Psoas muscle (tissue), 8 donors: ENCODE data around the gene UBP1. TPM values are rescaled to one million over a fixed set of nuclear protein-coding genes. Genes with fewer than 3 reads are reported as not detected.
A peak's percentile ranks its signal among the peaks of the same experiment; 100 is the strongest.
"Not testable (repeated sequence)": the region's sequence is repeated elsewhere in the genome, so short reads cannot be mapped to it uniquely, and the experiment has no call there.

ENCODE experiments used
- ATAC-seq, 4 donors: fragments of 200-7000 bp; cut with Tn5 transposase; one replicate each; pipeline ENCODE4 v1.9.1; 2020; ENCODE audit warnings: moderate library complexity in 3 of 4, mild to moderate bottlenecking in 2 of 4
- DNase-seq, 2 donors: peaks; one replicate each; pipeline ENCODE4 v3.0.0-alpha.2; 2020
- H3K27ac ChIP-seq: fragments of 200-600 bp; one replicate; pipeline ENCODE4 v1.8.0; 2022
- H3K27me3 ChIP-seq, 3 donors: fragments of 200-600 bp in 1 of 3; one replicate each; pipeline versions ENCODE4 v1.6.1 to v1.8.0; 2013 to 2022; ENCODE audit warnings: low read length in 2 of 3, mild to moderate bottlenecking in 2 of 3, moderate library complexity in 1 of 3; ENCODE audit not compliant: insufficient read depth in 3 of 3
- H3K36me3 ChIP-seq, 2 donors: fragments of 200-600 bp in 1 of 2; one replicate each; pipeline versions ENCODE4 v1.6.1 to v1.8.0; 2013 to 2022; ENCODE audit warnings: low read depth in 1 of 2, mild to moderate bottlenecking in 1 of 2, moderate library complexity in 1 of 2; ENCODE audit not compliant: insufficient read depth in 1 of 2
- H3K4me1 ChIP-seq: fragments of 200-600 bp; one replicate; pipeline ENCODE4 v1.8.0; 2022
- H3K4me3 ChIP-seq: fragments of 200-600 bp; one replicate; pipeline ENCODE4 v1.8.0; 2022; ENCODE audit warnings: mild to moderate bottlenecking
- H3K9me3 ChIP-seq: fragments of 200-600 bp; one replicate; pipeline ENCODE4 v1.8.0; 2022
- CTCF ChIP-seq: fragments of 200-600 bp; IDR thresholded peaks from one replicate; pipeline ENCODE4 v1.8.0; 2022; ENCODE audit warnings: antibody characterized with exemption
- WGBS, 3 donors: extraction: QIAGEN DNeasy Blood & Tissue Kit; methylation state at CpG; one replicate each; pipeline versions ENCODE4 v1.1.6 to v1.1.7; 2013; 5-methylcytosine and 5-hydroxymethylcytosine counted together
- intact Hi-C, 2 donors: fragments of 100-400 bp; cut with DNase I; formaldehyde crosslinking; loops; one replicate each; pipeline versions ENCODE4 v1.11.0 to v1.14.2; 2022
- polyA plus RNA-seq, 3 donors: library from polyadenylated mRNA; stranded (reverse); fragments of 200-250 nt; gene quantifications; one replicate each; pipeline ENCODE4 v1.2.3, GENCODE V29; 2013
- total RNA-seq, 4 donors: library from RNA; stranded (reverse); fragmentation: NEBNext Ultra II Directional in 2 of 4; extraction: Animal tissue kit (Norgen Biotek cat#: 25700) in 2 of 4; gene quantifications; one replicate each; pipeline versions ENCODE4 v1.2.1 to v1.2.4, GENCODE V29; 2021 to 2023
- donor health status: healthy with polysubstance abuse.
- donor health status: DM: no; HTN: no; CAD: no; lungs with moderate emphysema.
- donor health status: Bipolar disorder and iron deficiency.
- donor health status: healthy.
- donor health status: DM: yes; HTN: yes; CAD: no.
- donor health status: DM: no; HTN: no; CAD: no.
- donor health status: DM: no; HTN: no; CAD: no.
- donor health status: DM: yes; HTN: yes; CAD: no.

Gene UBP1
- total and polyA plus RNA-seq, 7 donors: 12.6 to 44.1 (median 24.8) TPM

- H3K27ac ChIP-seq: no peak overlapping the region
- no peaks in the 10 kb centered on the region for H3K27me3 ChIP-seq
- 53 to 85% (median 85%) methylated on average over 1 of the region's 1 CpG for WGBS, 3 donors
- no peak overlapping the region for H3K4me3 ChIP-seq
- ATAC-seq: no peak
- peaks cover 47% of the 10 kb centered on the region for H3K4me1 ChIP-seq
- H3K9me3 ChIP-seq: no peaks in the 10 kb centered on the region
- H3K36me3 ChIP-seq: no peaks in the 10 kb centered on the region
- no peak for DNase-seq
- TF ChIP-seq CTCF: no peak
- intact Hi-C loops: loop anchor here in 1 of 2 donors (10.0 kb wide), 1 partner anchor 315 kb away; the partner anchor contains the start of gene CRTAP
These were observed 10.1 kb downstream of the UBP1 start for GRCh38 chr3:33430061-33430460.

- ATAC-seq, H3K4me3 ChIP-seq, DNase-seq, H3K9me3 ChIP-seq, intact Hi-C loops, H3K36me3 ChIP-seq, H3K27me3 ChIP-seq: not testable (repeated sequence)
- WGBS, 3 donors: 64 to 80% (median 75%) methylated on average over 2 of the region's 2 CpGs
- peaks cover 53% of the 10 kb centered on the region for H3K4me1 ChIP-seq
- H3K27ac ChIP-seq: peak overlapping the region; percentile 7
These were observed 10.9 kb downstream of the UBP1 start for GRCh38 chr3:33429306-33429705.

- Histone ChIP-seq H3K9me3 (no peaks in the 10 kb centered on the region), H3K36me3 (peaks cover 0 to 3% of the 10 kb centered on the region in 2 donors), H3K4me3 (no peak overlapping the region), H3K27me3 (no peaks in the 10 kb centered on the region), H3K27ac (peak overlapping the region; percentile 34), H3K4me1 (peaks cover 58% of the 10 kb centered on the region)
- ATAC-seq: peak in 3 of 4 donors; percentile 52 to 65 (median 63)
- no peak for TF ChIP-seq CTCF
- intact Hi-C loops: no loop called here
- DNase-seq: no peak
- WGBS, 3 donors: 69 to 84% (median 75%) methylated on average over 7 of the region's 7 CpGs
These were observed 11.5 kb downstream of the UBP1 start for GRCh38 chr3:33428734-33429133.

GRCh38 chr3:33426630-33427317 is 13.4 kb downstream of the UBP1 start:
- Histone ChIP-seq H3K36me3 (peaks cover 0 to 21% of the 10 kb centered on the region in 2 donors), H3K4me3 (no peak overlapping the region), H3K27ac (peak overlapping the region; percentile 31), H3K4me1 (peaks cover 49% of the 10 kb centered on the region), H3K9me3 (no peaks in the 10 kb centered on the region), H3K27me3 (no peaks in the 10 kb centered on the region)
- DNase-seq (no peak), ATAC-seq (no peak)
- intact Hi-C loops: no loop called here
- WGBS, 3 donors: 89 to 97% (median 90%) methylated on average over 10 of the region's 10 CpGs
- no peak for TF ChIP-seq CTCF

GRCh38 chr3:33426068-33426467 is 14.1 kb downstream of the UBP1 start:
- ATAC-seq (no peak), DNase-seq (no peak)
- TF ChIP-seq CTCF: no peak
- H3K9me3 ChIP-seq: no peaks in the 10 kb centered on the region
- H3K27ac ChIP-seq: peak overlapping the region; percentile 77
- intact Hi-C loops: no loop called here
- 28 to 46% (median 46%) methylated on average over 1 of the region's 1 CpG for WGBS, 3 donors
- H3K4me3 ChIP-seq: no peak overlapping the region
- peaks cover 43% of the 10 kb centered on the region for H3K4me1 ChIP-seq
- peaks cover 0 to 27% of the 10 kb centered on the region in 2 donors for H3K36me3 ChIP-seq
- no peaks in the 10 kb centered on the region for H3K27me3 ChIP-seq
